Progenitor cell of endocrine pancreas (in vitro differentiated cells): ENCODE results near the gene CHRNA4. TPM values are rescaled to one million over a fixed set of nuclear protein-coding genes. Genes with fewer than 3 reads are reported as not detected.

ENCODE experiments used
- DNase-seq: peaks from one replicate; pipeline ENCODE4 v3.0.0; 2021; ENCODE audit warnings: low spot score; ENCODE audit not compliant: unreplicated experiment
- H3K27ac Mint-ChIP-seq: 2 replicates; pipeline ENCODE4 v1.8.0; 2021; ENCODE audit warnings: mild to moderate bottlenecking, moderate library complexity, mixed read lengths
- H3K27me3 Mint-ChIP-seq: 2 replicates; pipeline ENCODE4 v1.8.0; 2021; ENCODE audit warnings: mixed read lengths
- H3K36me3 Mint-ChIP-seq: 2 replicates; pipeline ENCODE4 v1.8.0; 2022; ENCODE audit warnings: mixed read lengths; ENCODE audit not compliant: insufficient read depth
- H3K4me1 Mint-ChIP-seq: 2 replicates; pipeline ENCODE4 v1.8.0; 2021; ENCODE audit warnings: low read depth, mixed read lengths
- H3K4me3 Mint-ChIP-seq: 2 replicates; pipeline ENCODE4 v1.8.0; 2021; ENCODE audit warnings: low read depth, mild to moderate bottlenecking, moderate library complexity, mixed read lengths
- H3K9me3 Mint-ChIP-seq: 2 replicates; pipeline ENCODE4 v1.8.0; 2021; ENCODE audit warnings: low read depth, mixed read lengths
- CTCF ChIP-seq: fragments of 200-600 bp; sonication (generic); IDR thresholded peaks from one replicate; pipeline ENCODE4 v1.5.0; 2021; ENCODE audit warnings: antibody characterized with exemption, mild to moderate bottlenecking; ENCODE audit not compliant: unreplicated experiment
- total RNA-seq: library from RNA; stranded (reverse); gene quantifications from 2 replicates; pipeline ENCODE4 v1.2.1, GENCODE V29; 2021

The CHRNA4 gene
- total RNA-seq, 1 donor from 2014 or later, result 0.43 TPM

- no peak for DNase-seq
- no peak for TF ChIP-seq CTCF
- H3K27ac Mint-ChIP-seq, result no peak overlapping the region
- H3K36me3 Mint-ChIP-seq, result no peaks in the 10 kb centered on the region
- no peak overlapping the region for H3K4me3 Mint-ChIP-seq
- no peaks in the 10 kb centered on the region for H3K9me3 Mint-ChIP-seq
- H3K27me3 Mint-ChIP-seq, result no peaks in the 10 kb centered on the region
- H3K4me1 Mint-ChIP-seq, result peaks cover 15% of the 10 kb centered on the region
Observed at GRCh38 chr20:63375438-63375837, 14.3 kb upstream of the CHRNA4 start.

DNA sequence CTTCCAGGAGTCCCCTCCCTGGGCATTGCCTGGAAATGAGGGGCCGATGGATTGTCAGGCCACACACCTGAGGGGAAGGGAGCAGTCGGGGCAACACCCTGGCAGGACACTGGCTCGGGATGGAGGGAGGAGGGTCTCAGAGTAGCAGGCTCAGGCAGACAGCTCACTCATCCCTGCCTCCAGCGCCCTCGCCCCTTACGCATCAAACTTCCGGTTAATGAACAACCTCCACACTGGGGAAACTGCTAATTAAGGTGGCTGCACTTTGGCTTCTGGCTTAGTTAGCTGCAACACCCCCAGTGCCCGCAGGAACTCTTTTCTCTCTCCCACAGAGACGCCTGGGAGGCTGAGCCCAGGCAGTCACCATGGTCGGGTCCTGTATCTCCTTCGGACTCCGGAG, 13.4 kb upstream of the CHRNA4 start:
- no peak for DNase-seq
- Mint-ChIP-seq H3K36me3 (no peaks in the 10 kb centered on the region), H3K27ac (no peak overlapping the region), H3K9me3 (no peaks in the 10 kb centered on the region), H3K4me1 (peaks cover 15% of the 10 kb centered on the region), H3K4me3 (no peak overlapping the region), H3K27me3 (no peaks in the 10 kb centered on the region)
- TF ChIP-seq CTCF, result no peak

DNA sequence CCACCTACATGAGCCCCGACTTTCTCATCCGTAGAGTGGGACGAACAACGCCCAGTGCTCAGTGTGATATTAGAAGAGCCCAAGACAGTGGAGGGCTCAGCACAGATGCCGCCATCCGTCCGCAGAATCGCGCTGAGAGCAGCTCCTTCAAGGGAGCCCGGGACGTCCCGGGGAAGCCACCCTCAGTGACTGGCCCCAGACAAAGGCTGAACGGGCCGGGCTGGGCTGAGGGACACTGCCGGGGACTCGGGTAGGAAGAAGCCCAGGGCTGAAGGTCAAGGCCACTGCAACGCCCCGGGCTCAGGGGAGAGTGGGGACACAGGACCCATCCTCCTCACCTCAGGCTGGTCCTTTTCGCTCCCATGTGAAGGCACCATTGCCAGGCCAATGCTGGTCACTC, 12.8 kb upstream of the CHRNA4 start:
- no peak for DNase-seq
- Mint-ChIP-seq H3K4me1 (peaks cover 15% of the 10 kb centered on the region), H3K4me3 (no peak overlapping the region), H3K27ac (no peak overlapping the region), H3K27me3 (no peaks in the 10 kb centered on the region), H3K36me3 (no peaks in the 10 kb centered on the region), H3K9me3 (no peaks in the 10 kb centered on the region)
- TF ChIP-seq CTCF, result no peak

DNA sequence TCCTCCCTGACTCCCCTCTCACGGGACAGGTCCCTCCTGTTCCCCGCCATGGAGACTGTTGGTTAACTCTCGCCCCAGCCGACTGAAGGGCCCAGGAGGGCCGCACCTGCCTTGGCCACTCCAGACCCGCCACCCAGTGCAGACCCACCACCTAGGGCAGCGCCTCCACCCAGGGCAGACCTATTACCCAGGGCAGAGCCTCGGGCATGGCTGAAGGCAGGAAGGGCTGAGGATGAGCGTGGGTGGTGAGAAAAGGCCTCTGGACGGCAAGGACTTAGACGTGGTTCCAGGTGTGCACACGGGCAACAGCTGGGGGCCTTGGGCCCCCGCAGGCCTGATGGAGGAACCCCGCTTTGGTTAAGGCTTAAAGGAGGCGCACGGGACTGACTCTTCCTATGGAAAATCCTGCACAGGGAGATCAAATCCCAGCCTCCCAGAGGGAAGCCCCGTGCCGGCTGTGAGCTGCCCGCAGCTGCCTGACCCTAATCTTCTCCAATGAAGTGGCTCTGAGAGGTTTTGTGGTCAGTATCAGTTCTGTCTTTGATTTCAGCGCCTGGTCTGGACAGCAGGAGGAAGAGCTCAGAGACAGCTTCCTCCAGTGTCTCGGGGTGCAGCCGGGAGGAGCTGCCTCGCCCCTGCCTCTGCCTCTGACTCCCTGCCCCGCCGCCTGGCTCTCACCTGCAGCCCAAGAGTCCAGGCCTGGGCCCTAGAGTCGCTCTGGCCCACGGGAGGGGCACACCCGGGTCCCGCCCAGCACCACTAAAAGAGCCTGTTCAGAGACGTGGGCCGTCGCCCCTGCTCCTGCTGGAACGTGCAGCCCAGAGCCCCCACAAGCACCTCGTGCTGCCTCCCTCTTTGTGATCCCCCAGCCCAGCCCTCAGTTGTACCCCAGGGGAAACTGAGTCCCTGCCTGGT, 12.1 kb upstream of the CHRNA4 start:
- Mint-ChIP-seq H3K4me3 (no peak overlapping the region), H3K4me1 (peaks cover 12% of the 10 kb centered on the region), H3K27me3 (no peaks in the 10 kb centered on the region), H3K36me3 (no peaks in the 10 kb centered on the region), H3K9me3 (no peaks in the 10 kb centered on the region), H3K27ac (no peak overlapping the region)
- no peak for TF ChIP-seq CTCF
- no peak for DNase-seq

DNA sequence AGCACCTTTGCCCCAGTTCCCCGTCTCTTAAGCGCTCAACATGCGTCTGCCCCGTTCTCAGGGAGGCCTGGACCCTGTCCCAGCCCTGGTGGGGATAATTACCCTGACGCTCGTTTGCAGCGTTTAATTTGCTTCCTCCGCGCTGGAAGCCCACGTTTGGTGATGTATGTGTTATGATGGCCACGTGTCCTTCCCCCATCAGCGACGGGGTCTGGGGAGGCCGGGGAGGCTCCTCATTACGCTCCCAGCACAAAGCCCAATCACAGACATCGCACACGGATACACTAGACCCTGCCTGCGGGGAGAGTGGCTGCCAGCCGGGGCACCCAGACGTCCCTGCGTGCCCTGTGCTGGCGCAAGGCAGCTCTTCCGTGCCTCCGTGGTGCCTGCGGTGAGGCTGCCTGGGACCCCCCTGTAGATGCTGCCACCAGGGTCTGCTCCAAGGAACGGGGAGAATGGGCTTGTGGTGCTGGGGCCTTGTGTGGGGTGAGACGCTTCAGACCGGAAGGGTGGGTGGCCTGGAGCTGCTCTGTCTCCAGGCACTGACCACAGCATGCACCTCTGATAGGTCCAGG, 10.2 kb upstream of the CHRNA4 start:
- Mint-ChIP-seq H3K27ac (no peak overlapping the region), H3K36me3 (no peaks in the 10 kb centered on the region), H3K4me3 (no peak overlapping the region), H3K27me3 (no peaks in the 10 kb centered on the region), H3K9me3 (no peaks in the 10 kb centered on the region), H3K4me1 (peaks cover 5% of the 10 kb centered on the region)
- DNase-seq, result no peak
- no peak for TF ChIP-seq CTCF
